ENCODE data around the gene ADPRHL1.

Gene ADPRHL1

GRCh38 chr13:113356596-113356995 is 96.7 kb downstream of the ADPRHL1 start:
- no peaks in the 10 kb centered on the region for H3K79me2 ChIP-seq (ENCODE audit: insufficient read depth, low read length)
- H3K36me3 ChIP-seq (ENCODE audit: insufficient read depth, low read length), result no peaks in the 10 kb centered on the region
- no peak overlapping the region for H3K9ac ChIP-seq (ENCODE audit: low read depth, low read length, poor library complexity, severe bottlenecking)
- H3K4me2 ChIP-seq (ENCODE audit: low read depth, low read length, poor library complexity, severe bottlenecking), result no peak overlapping the region
- TF ChIP-seq EZH2phosphoT487 (IDR thresholded peaks at IDR 0.05; ENCODE audit: borderline replicate concordance), result no peak
- no peaks in the 10 kb centered on the region for H3K4me1 ChIP-seq (ENCODE audit: insufficient read depth, low read length, poor library complexity, severe bottlenecking)
- no peak overlapping the region for H2AFZ ChIP-seq (ENCODE audit: low read length)
- no peaks in the 10 kb centered on the region for H3K9me2 ChIP-seq (replicated peaks; ENCODE audit: low read depth, low read length)
- no peaks in the 10 kb centered on the region for H3K27me3 ChIP-seq (ENCODE audit: insufficient read depth, low read length, poor library complexity, severe bottlenecking)
- H3F3A ChIP-seq (ENCODE audit: low read depth), result no peaks in the 10 kb centered on the region
- H4K20me1 ChIP-seq (ENCODE audit: insufficient read depth, low read length, poor library complexity, severe bottlenecking), result no peaks in the 10 kb centered on the region
- H3K9me3 ChIP-seq (ENCODE audit: insufficient read depth, low read depth, low read length), result no peaks in the 10 kb centered on the region
- H3K4me3 ChIP-seq (ENCODE audit: low read length, poor library complexity, severe bottlenecking), result no peak overlapping the region

- no peak for TF ChIP-seq EZH2phosphoT487 (IDR thresholded peaks at IDR 0.05; ENCODE audit: borderline replicate concordance)
- TF ChIP-seq CTCF (conservative IDR thresholded peaks at IDR 0.05; ENCODE audit: low read length), result no peak
- no peak overlapping the region for H3K4me2 ChIP-seq (ENCODE audit: low read depth, low read length, poor library complexity, severe bottlenecking)
- H4K20me1 ChIP-seq (ENCODE audit: insufficient read depth, low read length, poor library complexity, severe bottlenecking), result no peaks in the 10 kb centered on the region
- H3K9ac ChIP-seq (ENCODE audit: low read depth, low read length, poor library complexity, severe bottlenecking), result no peak overlapping the region
- no peaks in the 10 kb centered on the region for H3K4me1 ChIP-seq (ENCODE audit: insufficient read depth, low read length, poor library complexity, severe bottlenecking)
- no peak overlapping the region for H2AFZ ChIP-seq (ENCODE audit: low read length)
- no peaks in the 10 kb centered on the region for H3K27me3 ChIP-seq (ENCODE audit: insufficient read depth, low read length, poor library complexity, severe bottlenecking)
- H3K9me2 ChIP-seq (replicated peaks; ENCODE audit: low read depth, low read length), result no peaks in the 10 kb centered on the region
- no peak overlapping the region for H3K4me3 ChIP-seq (ENCODE audit: low read length, poor library complexity, severe bottlenecking)
- H3F3A ChIP-seq (ENCODE audit: low read depth), result no peaks in the 10 kb centered on the region
- H3K36me3 ChIP-seq (ENCODE audit: insufficient read depth, low read length), result no peaks in the 10 kb centered on the region
- no peaks in the 10 kb centered on the region; the same call in 1 of the 2 replicates for H3K9me3 ChIP-seq (ENCODE audit: insufficient read depth, low read depth, low read length)
- no peaks in the 10 kb centered on the region for H3K79me2 ChIP-seq (ENCODE audit: insufficient read depth, low read length)
These were observed 97.7 kb downstream of the ADPRHL1 start for GRCh38 chr13:113355621-113356020.

- Histone ChIP-seq H3K9me3 (ENCODE audit: insufficient read depth, low read depth, low read length) (no peaks in the 10 kb centered on the region; the same call in 1 of the 2 replicates), H3K9me2 (replicated peaks; ENCODE audit: low read depth, low read length) (no peaks in the 10 kb centered on the region), H2AFZ (ENCODE audit: low read length) (no peak overlapping the region), H3F3A (ENCODE audit: low read depth) (no peaks in the 10 kb centered on the region), H3K27me3 (ENCODE audit: insufficient read depth, low read length, poor library complexity, severe bottlenecking) (no peaks in the 10 kb centered on the region), H3K36me3 (ENCODE audit: insufficient read depth, low read length) (no peaks in the 10 kb centered on the region), H3K79me2 (ENCODE audit: insufficient read depth, low read length) (no peaks in the 10 kb centered on the region), H3K4me2 (ENCODE audit: low read depth, low read length, poor library complexity, severe bottlenecking) (no peak overlapping the region), H3K4me3 (ENCODE audit: low read length, poor library complexity, severe bottlenecking) (no peak overlapping the region), H3K9ac (ENCODE audit: low read depth, low read length, poor library complexity, severe bottlenecking) (no peak overlapping the region), H3K4me1 (ENCODE audit: insufficient read depth, low read length, poor library complexity, severe bottlenecking) (no peaks in the 10 kb centered on the region), H4K20me1 (ENCODE audit: insufficient read depth, low read length, poor library complexity, severe bottlenecking) (no peaks in the 10 kb centered on the region)
- TF ChIP-seq CTCF (conservative IDR thresholded peaks at IDR 0.05; ENCODE audit: low read length), result no peak
- no peak for TF ChIP-seq EZH2phosphoT487 (IDR thresholded peaks at IDR 0.05; ENCODE audit: borderline replicate concordance)
These were observed 98.3 kb downstream of the ADPRHL1 start for GRCh38 chr13:113354831-113355610.

- Histone ChIP-seq H2AFZ (ENCODE audit: low read length) (no peak overlapping the region), H4K20me1 (ENCODE audit: insufficient read depth, low read length, poor library complexity, severe bottlenecking) (no peaks in the 10 kb centered on the region), H3K9ac (ENCODE audit: low read depth, low read length, poor library complexity, severe bottlenecking) (no peak overlapping the region), H3K4me2 (ENCODE audit: low read depth, low read length, poor library complexity, severe bottlenecking) (no peak overlapping the region), H3K9me3 (ENCODE audit: insufficient read depth, low read depth, low read length) (peaks cover 7% of the 10 kb centered on the region; the same call in 1 of the 2 replicates), H3K4me3 (ENCODE audit: low read length, poor library complexity, severe bottlenecking) (no peak overlapping the region), H3F3A (ENCODE audit: low read depth) (no peaks in the 10 kb centered on the region), H3K27me3 (ENCODE audit: insufficient read depth, low read length, poor library complexity, severe bottlenecking) (no peaks in the 10 kb centered on the region), H3K4me1 (ENCODE audit: insufficient read depth, low read length, poor library complexity, severe bottlenecking) (no peaks in the 10 kb centered on the region), H3K79me2 (ENCODE audit: insufficient read depth, low read length) (no peaks in the 10 kb centered on the region), H3K9me2 (replicated peaks; ENCODE audit: low read depth, low read length) (no peaks in the 10 kb centered on the region), H3K36me3 (ENCODE audit: insufficient read depth, low read length) (no peaks in the 10 kb centered on the region)
- TF ChIP-seq CTCF (conservative IDR thresholded peaks at IDR 0.05; ENCODE audit: low read length), result no peak
- TF ChIP-seq EZH2phosphoT487 (IDR thresholded peaks at IDR 0.05; ENCODE audit: borderline replicate concordance), result no peak
These were observed 100.0 kb downstream of the ADPRHL1 start for GRCh38 chr13:113353254-113353653.

All from Loucy (cell line).